Midbrain (tissue), 1 donor: ENCODE results near the gene GALNT7.
"Not testable (repeated sequence)": the region's sequence is repeated elsewhere in the genome, so short reads cannot be mapped to it uniquely, and the experiment has no call there.

ENCODE experiments used
- DNase-seq: peaks from one replicate; lab custom pipeline; 2025; lab: John Stamatoyannopoulos, UW

Gene GALNT7

GRCh38 chr4:173199553-173199952 is 30.9 kb downstream of the GALNT7 start:
- DNase-seq: no peak

GRCh38 chr4:173200103-173200884 is 31.7 kb downstream of the GALNT7 start:
- DNase-seq: no peak

GRCh38 chr4:173202395-173202794 is 33.8 kb downstream of the GALNT7 start:
- no peak for DNase-seq

GRCh38 chr4:173205656-173206055 is 37.0 kb downstream of the GALNT7 start:
- no peak for DNase-seq

- DNase-seq: no peak
Observed at GRCh38 chr4:173208420-173208819, 39.8 kb downstream of the GALNT7 start.

GRCh38 chr4:173211222-173211621 is 42.6 kb downstream of the GALNT7 start:
- DNase-seq: no peak

- no peak for DNase-seq
Observed at GRCh38 chr4:173211838-173212237, 43.2 kb downstream of the GALNT7 start.

- no peak for DNase-seq
Observed at GRCh38 chr4:173212379-173212778, 43.8 kb downstream of the GALNT7 start.

GRCh38 chr4:173213296-173213695 is 44.7 kb downstream of the GALNT7 start:
- DNase-seq: no peak

- DNase-seq: no peak
Observed at GRCh38 chr4:173214231-173214630, 45.6 kb downstream of the GALNT7 start.

- no peak for DNase-seq
Observed at GRCh38 chr4:173214661-173215060, 46.0 kb downstream of the GALNT7 start.

GRCh38 chr4:173217075-173217474 is 48.5 kb downstream of the GALNT7 start:
- no peak for DNase-seq

GRCh38 chr4:173217727-173218126 is 49.1 kb downstream of the GALNT7 start:
- DNase-seq: no peak

- DNase-seq: no peak
Observed at GRCh38 chr4:173218411-173219125, 50.0 kb downstream of the GALNT7 start.

- DNase-seq: not testable (repeated sequence)
Observed at GRCh38 chr4:173219126-173219437, 50.5 kb downstream of the GALNT7 start.

GRCh38 chr4:173223743-173224142 is 55.1 kb downstream of the GALNT7 start:
- DNase-seq: no peak

- no peak for DNase-seq
Observed at GRCh38 chr4:173226401-173226888, 57.8 kb downstream of the GALNT7 start.

- DNase-seq: no peak
Observed at GRCh38 chr4:173227756-173228155, 59.1 kb downstream of the GALNT7 start.

- DNase-seq: no peak
Observed at GRCh38 chr4:173230062-173230461, 61.5 kb downstream of the GALNT7 start.

GRCh38 chr4:173231916-173232315 is 63.3 kb downstream of the GALNT7 start:
- no peak for DNase-seq

- no peak for DNase-seq
Observed at GRCh38 chr4:173233857-173234256, 65.2 kb downstream of the GALNT7 start.

- no peak for DNase-seq
Observed at GRCh38 chr4:173235050-173235449, 66.4 kb downstream of the GALNT7 start.

GRCh38 chr4:173236301-173236700 is 67.7 kb downstream of the GALNT7 start:
- no peak for DNase-seq
